DND-41 (cell line): ENCODE data around the gene TLCD3B.
"Not testable (repeated sequence)": the region's sequence is repeated elsewhere in the genome, so short reads cannot be mapped to it uniquely, and the experiment has no call there.

ENCODE experiments used
- ATAC-seq: fragments of 200-7000 bp; cut with Tn5 transposase; 3 replicates; pipeline ENCODE4 v1.9.1; 2021; ENCODE audit warnings: low read depth; ENCODE audit not compliant: insufficient read depth
- DNase-seq: peaks from one replicate; pipeline ENCODE4 v3.0.0-alpha.2; 2020
- H2AFZ ChIP-seq: 2 replicates; pipeline ENCODE4 v1.6.0; 2012; ENCODE audit warnings: low read depth, low read length
- H3K27ac ChIP-seq: 2 replicates; pipeline ENCODE4 v1.5.1; 2012; ENCODE audit warnings: low read length, inconsistent platforms
- H3K27me3 ChIP-seq: fragments of 200-600 bp; sonication (generic); 2 replicates; pipeline ENCODE4 v1.6.0; 2012; ENCODE audit warnings: low read length, mild to moderate bottlenecking, inconsistent platforms; ENCODE audit not compliant: insufficient read depth, poor library complexity
- H3K36me3 ChIP-seq: 2 replicates; pipeline ENCODE4 v1.5.1; 2012; ENCODE audit warnings: low read length, inconsistent platforms; ENCODE audit not compliant: insufficient read depth
- H3K4me1 ChIP-seq: 2 replicates; pipeline ENCODE4 v1.5.1; 2012; ENCODE audit warnings: mild to moderate bottlenecking, low read length; ENCODE audit not compliant: insufficient read depth
- H3K4me2 ChIP-seq: 2 replicates; pipeline ENCODE4 v1.6.0; 2012; ENCODE audit warnings: mild to moderate bottlenecking, moderate library complexity, low read length, inconsistent platforms; ENCODE audit not compliant: insufficient read depth
- H3K4me3 ChIP-seq, 2 experiments: fragments of 200-600 bp in 1 of 2; shearing (Covaris generic) in 1 of 2; 2 replicates each; pipeline ENCODE4 v1.5.1; 2012 to 2016; ENCODE audit warnings: inconsistent platforms in 2 of 2, low read length in 2 of 2, mild to moderate bottlenecking in 2 of 2, low read depth in 1 of 2, moderate library complexity in 1 of 2
- H3K79me2 ChIP-seq: 2 replicates; pipeline ENCODE4 v1.6.0; 2012; ENCODE audit warnings: low read length, inconsistent platforms; ENCODE audit not compliant: insufficient read depth
- H3K9ac ChIP-seq: 2 replicates; pipeline ENCODE4 v1.6.0; 2012; ENCODE audit warnings: low read depth, mild to moderate bottlenecking, inconsistent platforms, low read length, moderate library complexity
- H3K9me3 ChIP-seq: 2 replicates; pipeline ENCODE4 v1.5.1; 2012; ENCODE audit warnings: low read length, moderate library complexity, mild to moderate bottlenecking, inconsistent platforms; ENCODE audit not compliant: insufficient read depth, severe bottlenecking
- H4K20me1 ChIP-seq: 2 replicates; pipeline ENCODE4 v1.6.0; 2012; ENCODE audit warnings: low read length; ENCODE audit not compliant: insufficient read depth
- EZH2 ChIP-seq: IDR thresholded peaks from 3 replicates; pipeline ENCODE4 v1.6.1; 2012; ENCODE audit warnings: borderline replicate concordance, low read depth, mild to moderate bottlenecking, moderate library complexity, low read length, inconsistent platforms; ENCODE audit not compliant: severe bottlenecking
- TF ChIP-seq, protein P1 (sequence below): IDR thresholded peaks from 2 replicates; pipeline ENCODE4 v1.5.1; 2012; ENCODE audit warnings: borderline replicate concordance, low read length, moderate library complexity, mild to moderate bottlenecking; ENCODE audit not compliant: poor library complexity, severe bottlenecking; ENCODE audit errors: extremely low read depth

Gene TLCD3B

GRCh38 chr16:30049871-30050270 is 18.8 kb upstream of the TLCD3B start:
- Histone ChIP-seq H4K20me1 (no peaks in the 10 kb centered on the region), H3K36me3 (no peaks in the 10 kb centered on the region; the same call in 1 of the 2 replicates), H3K9ac (no peak overlapping the region), H3K9me3 (no peaks in the 10 kb centered on the region), H2AFZ (no peak overlapping the region), H3K79me2 (peaks cover 18% of the 10 kb centered on the region), H3K4me1 (peaks cover 27% of the 10 kb centered on the region), H3K27me3 (no peaks in the 10 kb centered on the region), H3K4me2 (no peak overlapping the region), H3K4me3 (no peak overlapping the region), H3K27ac (no peak overlapping the region)
- ATAC-seq (no peak), DNase-seq (no peak)
- TF ChIP-seq, protein P1, sequence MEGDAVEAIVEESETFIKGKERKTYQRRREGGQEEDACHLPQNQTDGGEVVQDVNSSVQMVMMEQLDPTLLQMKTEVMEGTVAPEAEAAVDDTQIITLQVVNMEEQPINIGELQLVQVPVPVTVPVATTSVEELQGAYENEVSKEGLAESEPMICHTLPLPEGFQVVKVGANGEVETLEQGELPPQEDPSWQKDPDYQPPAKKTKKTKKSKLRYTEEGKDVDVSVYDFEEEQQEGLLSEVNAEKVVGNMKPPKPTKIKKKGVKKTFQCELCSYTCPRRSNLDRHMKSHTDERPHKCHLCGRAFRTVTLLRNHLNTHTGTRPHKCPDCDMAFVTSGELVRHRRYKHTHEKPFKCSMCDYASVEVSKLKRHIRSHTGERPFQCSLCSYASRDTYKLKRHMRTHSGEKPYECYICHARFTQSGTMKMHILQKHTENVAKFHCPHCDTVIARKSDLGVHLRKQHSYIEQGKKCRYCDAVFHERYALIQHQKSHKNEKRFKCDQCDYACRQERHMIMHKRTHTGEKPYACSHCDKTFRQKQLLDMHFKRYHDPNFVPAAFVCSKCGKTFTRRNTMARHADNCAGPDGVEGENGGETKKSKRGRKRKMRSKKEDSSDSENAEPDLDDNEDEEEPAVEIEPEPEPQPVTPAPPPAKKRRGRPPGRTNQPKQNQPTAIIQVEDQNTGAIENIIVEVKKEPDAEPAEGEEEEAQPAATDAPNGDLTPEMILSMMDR: no peak
- TF ChIP-seq EZH2: no peak

- H3K36me3 ChIP-seq: no peaks in the 10 kb centered on the region
- H2AFZ ChIP-seq: no peak overlapping the region
- no peaks in the 10 kb centered on the region for H3K27me3 ChIP-seq
- no peak overlapping the region for H3K9ac ChIP-seq
- ATAC-seq (no peak), DNase-seq (no peak)
- no peaks in the 10 kb centered on the region for H4K20me1 ChIP-seq
- H3K4me2 ChIP-seq: no peak overlapping the region
- no peak for TF ChIP-seq EZH2
- TF ChIP-seq, protein P1: no peak
- H3K79me2 ChIP-seq: peaks cover under 1% of the 10 kb centered on the region
- H3K4me3 ChIP-seq: no peak overlapping the region
- H3K4me1 ChIP-seq: peaks cover 2% of the 10 kb centered on the region
- H3K9me3 ChIP-seq: no peaks in the 10 kb centered on the region
- H3K27ac ChIP-seq: no peak overlapping the region
These were observed 15.5 kb upstream of the TLCD3B start for GRCh38 chr16:30046588-30046987.

GRCh38 chr16:30046178-30046577 is 15.1 kb upstream of the TLCD3B start:
- DNase-seq: no peak
- H3K79me2 ChIP-seq: no peaks in the 10 kb centered on the region
- H3K27me3 ChIP-seq: no peaks in the 10 kb centered on the region
- H3K9me3 ChIP-seq: no peaks in the 10 kb centered on the region
- TF ChIP-seq EZH2: no peak
- TF ChIP-seq, protein P1: no peak
- H4K20me1 ChIP-seq: no peaks in the 10 kb centered on the region
- no peak overlapping the region for H3K27ac ChIP-seq
- no peak overlapping the region for H2AFZ ChIP-seq
- no peak overlapping the region for H3K4me2 ChIP-seq
- no peaks in the 10 kb centered on the region for H3K4me1 ChIP-seq
- no peak overlapping the region for H3K4me3 ChIP-seq
- no peaks in the 10 kb centered on the region for H3K36me3 ChIP-seq
- no peak overlapping the region for H3K9ac ChIP-seq
- no peak for ATAC-seq

DNA sequence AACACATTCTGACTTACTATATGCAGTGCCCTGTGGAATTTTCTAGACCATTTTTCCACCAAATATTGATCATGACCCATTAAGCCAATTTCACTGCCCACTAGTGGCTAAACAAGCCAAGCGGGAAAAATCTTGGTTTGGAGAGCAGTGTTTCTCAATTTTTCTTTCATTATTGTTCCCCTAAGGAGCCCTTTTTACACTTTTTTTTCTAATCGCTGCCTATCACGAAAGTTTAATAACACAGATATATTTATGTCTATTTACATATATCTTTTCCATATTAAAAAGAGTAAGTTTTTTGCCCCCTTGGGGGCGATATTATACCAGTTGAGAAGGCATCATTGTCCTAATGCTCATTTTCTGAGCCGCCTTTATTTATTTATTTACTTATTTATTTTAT is 10.8 kb upstream of the TLCD3B start:
- Histone ChIP-seq H3K27ac (no peak overlapping the region), H3K9ac (no peak overlapping the region), H3K79me2 (no peaks in the 10 kb centered on the region), H3K4me1 (no peaks in the 10 kb centered on the region), H4K20me1 (no peaks in the 10 kb centered on the region), H3K4me3 (no peak overlapping the region), H3K4me2 (no peak overlapping the region), H3K27me3 (no peaks in the 10 kb centered on the region), H3K36me3 (no peaks in the 10 kb centered on the region), H2AFZ (no peak overlapping the region), H3K9me3 (no peaks in the 10 kb centered on the region)
- no peak for ATAC-seq
- DNase-seq: no peak
- TF ChIP-seq EZH2: no peak
- TF ChIP-seq, protein P1: peak; percentile 43

DNA sequence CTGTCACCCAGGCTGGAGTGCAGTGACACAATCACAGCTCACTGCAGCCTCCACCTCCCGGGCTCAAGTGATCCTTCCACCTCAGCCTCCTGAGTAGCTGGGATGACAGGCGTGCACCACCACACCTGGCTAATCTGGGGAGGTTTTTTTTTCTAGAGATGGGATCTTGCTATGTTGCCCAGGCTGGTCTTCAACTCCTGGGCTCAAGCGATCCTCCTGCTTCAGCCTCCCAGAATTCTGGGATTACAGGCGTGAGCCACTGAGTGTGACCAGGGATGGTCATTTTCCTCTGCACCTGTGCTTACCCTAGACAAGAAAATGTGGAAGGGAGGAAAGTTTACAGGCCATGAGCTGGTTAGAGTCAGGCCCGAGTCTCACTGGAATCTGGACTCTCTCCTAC is 9.6 kb upstream of the TLCD3B start:
- H3K36me3 ChIP-seq, H3K27ac ChIP-seq, H3K4me1 ChIP-seq, DNase-seq, H4K20me1 ChIP-seq, H3K4me2 ChIP-seq, H3K4me3 ChIP-seq, H2AFZ ChIP-seq, H3K9ac ChIP-seq, H3K27me3 ChIP-seq, H3K79me2 ChIP-seq, ATAC-seq, H3K9me3 ChIP-seq: not testable (repeated sequence)
